Measurements from ENCODE around the gene ARMC2.

GRCh38 chr6:108896111-108896661, 48.0 kb downstream of the ARMC2 start:
- TF ChIP-seq CTCF (IDR thresholded peaks at IDR 0.05): no peak
- TF ChIP-seq EZH2 (IDR thresholded peaks at IDR 0.05): no peak
- no peak for TF ChIP-seq EZH2phosphoT487 (IDR thresholded peaks at IDR 0.05)
